OCI-LY7 (cell line): ENCODE results near the gene AXIN1.

ENCODE experiments used
- EZH2phosphoT487 ChIP-seq: fragments of 200-600 bp; sonication (generic); IDR thresholded peaks from 2 replicates; pipeline ENCODE4 v1.6.1; 2018; ENCODE audit warnings: low read depth, borderline replicate concordance, mild to moderate bottlenecking, mixed run types, antibody characterized with exemption, low read length, moderate library complexity, mixed read lengths
- TF ChIP-seq, protein P1 (sequence below): fragments of 200-600 bp; sonication (generic); conservative IDR thresholded peaks from 2 replicates; pipeline ENCODE4 v1.5.1; 2014; ENCODE audit warnings: mild to moderate bottlenecking, antibody characterized with exemption, low read length, moderate library complexity, mixed read lengths

DNA sequence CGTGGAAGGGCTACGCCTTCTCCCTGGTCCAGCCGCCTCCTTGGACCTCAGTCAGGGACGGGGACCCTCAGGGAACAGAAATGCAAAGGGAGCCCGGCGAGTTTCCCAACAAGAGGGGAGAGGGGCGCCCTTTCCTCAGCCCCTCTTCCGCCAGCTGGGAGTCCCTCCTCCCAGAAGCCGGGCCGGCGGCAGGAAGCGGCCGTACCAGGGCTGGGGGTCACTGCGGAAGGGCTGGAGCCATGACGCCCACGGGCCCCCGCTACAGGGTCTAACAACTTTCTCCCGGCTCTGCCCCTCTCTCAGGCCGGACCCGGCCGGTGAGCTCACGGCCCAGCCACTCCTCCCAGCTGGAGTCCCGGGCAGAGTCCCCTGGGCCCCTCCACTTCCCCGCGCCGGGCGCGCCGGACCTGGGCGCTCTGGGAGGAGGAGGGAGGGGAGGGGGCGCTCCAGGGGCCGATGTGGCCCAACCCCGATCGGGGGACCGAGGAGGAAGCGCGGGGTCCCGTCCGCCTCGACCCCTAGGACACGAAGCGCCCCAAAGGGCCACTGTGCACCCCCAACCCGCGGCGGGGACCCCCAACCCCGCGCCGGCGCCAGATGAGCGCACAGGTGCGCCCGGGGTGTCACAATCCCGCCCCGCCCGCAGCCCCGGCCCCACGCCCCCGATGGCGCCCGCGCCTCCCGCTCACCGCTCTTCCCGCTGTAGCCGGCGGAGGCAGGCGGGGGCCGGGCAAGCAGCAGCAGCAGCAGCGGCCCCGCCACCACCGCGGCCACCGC is 28.7 kb upstream of the AXIN1 start:
- TF ChIP-seq, protein P1, sequence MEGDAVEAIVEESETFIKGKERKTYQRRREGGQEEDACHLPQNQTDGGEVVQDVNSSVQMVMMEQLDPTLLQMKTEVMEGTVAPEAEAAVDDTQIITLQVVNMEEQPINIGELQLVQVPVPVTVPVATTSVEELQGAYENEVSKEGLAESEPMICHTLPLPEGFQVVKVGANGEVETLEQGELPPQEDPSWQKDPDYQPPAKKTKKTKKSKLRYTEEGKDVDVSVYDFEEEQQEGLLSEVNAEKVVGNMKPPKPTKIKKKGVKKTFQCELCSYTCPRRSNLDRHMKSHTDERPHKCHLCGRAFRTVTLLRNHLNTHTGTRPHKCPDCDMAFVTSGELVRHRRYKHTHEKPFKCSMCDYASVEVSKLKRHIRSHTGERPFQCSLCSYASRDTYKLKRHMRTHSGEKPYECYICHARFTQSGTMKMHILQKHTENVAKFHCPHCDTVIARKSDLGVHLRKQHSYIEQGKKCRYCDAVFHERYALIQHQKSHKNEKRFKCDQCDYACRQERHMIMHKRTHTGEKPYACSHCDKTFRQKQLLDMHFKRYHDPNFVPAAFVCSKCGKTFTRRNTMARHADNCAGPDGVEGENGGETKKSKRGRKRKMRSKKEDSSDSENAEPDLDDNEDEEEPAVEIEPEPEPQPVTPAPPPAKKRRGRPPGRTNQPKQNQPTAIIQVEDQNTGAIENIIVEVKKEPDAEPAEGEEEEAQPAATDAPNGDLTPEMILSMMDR: no peak
- no peak for TF ChIP-seq EZH2phosphoT487
